ENCODE measurements around the gene DNAAF8. TPM values are rescaled to one million over a fixed set of nuclear protein-coding genes. Genes with fewer than 3 reads are reported as not detected.

Gene DNAAF8
- total RNA-seq, 1 experiment from 2014 or later, result 1.2 TPM

DNA sequence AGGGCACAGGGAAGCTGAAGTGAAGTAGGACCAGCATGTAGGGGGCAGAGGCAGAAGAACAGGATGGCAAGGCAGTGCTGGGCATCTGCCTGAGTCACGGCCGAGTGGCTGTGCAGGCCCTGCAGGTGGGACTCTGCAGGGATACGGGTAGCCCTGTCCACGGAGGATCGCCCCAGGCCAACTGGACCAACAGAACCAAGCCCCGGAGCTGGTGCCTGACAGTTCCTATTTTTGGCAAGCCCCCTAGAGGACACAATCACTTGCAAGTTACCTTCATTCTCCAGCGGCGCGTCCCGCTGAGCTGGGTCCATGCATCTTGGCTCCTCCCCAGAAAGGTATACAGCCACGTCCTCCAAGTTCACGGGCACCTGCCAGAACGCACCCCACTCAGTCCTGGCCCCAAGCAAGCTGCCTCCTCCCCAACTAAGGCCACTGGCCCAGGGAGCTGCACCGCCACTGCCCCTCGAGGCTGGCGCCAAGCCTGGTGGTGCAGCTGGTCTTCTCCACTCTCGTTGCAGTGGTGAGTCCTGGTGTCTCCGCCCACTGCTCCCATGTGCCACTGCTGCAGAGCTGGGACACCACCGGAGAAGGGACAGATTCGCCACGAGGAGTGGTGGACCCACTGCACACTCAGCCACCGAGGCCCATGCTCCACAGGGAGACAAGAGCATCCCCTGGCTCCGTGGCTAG lies 26.0 kb downstream of the DNAAF8 start:
- H3K4me2 ChIP-seq (ENCODE audit: low read length), result no peak overlapping the region
- TF ChIP-seq EZH2 (IDR thresholded peaks at IDR 0.05; ENCODE audit: low read length, unreplicated experiment) (no peak), EZH2phosphoT487 (IDR thresholded peaks at IDR 0.05; ENCODE audit: borderline replicate concordance, low read length) (no peak)
- TF ChIP-seq, protein P1, sequence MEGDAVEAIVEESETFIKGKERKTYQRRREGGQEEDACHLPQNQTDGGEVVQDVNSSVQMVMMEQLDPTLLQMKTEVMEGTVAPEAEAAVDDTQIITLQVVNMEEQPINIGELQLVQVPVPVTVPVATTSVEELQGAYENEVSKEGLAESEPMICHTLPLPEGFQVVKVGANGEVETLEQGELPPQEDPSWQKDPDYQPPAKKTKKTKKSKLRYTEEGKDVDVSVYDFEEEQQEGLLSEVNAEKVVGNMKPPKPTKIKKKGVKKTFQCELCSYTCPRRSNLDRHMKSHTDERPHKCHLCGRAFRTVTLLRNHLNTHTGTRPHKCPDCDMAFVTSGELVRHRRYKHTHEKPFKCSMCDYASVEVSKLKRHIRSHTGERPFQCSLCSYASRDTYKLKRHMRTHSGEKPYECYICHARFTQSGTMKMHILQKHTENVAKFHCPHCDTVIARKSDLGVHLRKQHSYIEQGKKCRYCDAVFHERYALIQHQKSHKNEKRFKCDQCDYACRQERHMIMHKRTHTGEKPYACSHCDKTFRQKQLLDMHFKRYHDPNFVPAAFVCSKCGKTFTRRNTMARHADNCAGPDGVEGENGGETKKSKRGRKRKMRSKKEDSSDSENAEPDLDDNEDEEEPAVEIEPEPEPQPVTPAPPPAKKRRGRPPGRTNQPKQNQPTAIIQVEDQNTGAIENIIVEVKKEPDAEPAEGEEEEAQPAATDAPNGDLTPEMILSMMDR (conservative IDR thresholded peaks at IDR 0.05; ENCODE audit: low read depth, low read length), result no peak
- ChIA-PET CTCF (no interaction called here), POLR2A (ENCODE audit: unreplicated experiment) (no interaction called here)
- DNase-seq, result no peak
- H3K9me3 ChIP-seq (ENCODE audit: low read length), result no peaks in the 10 kb centered on the region
- H3K9ac ChIP-seq (ENCODE audit: low read length), result no peak overlapping the region
- no peak overlapping the region for H2AFZ ChIP-seq (ENCODE audit: low read length)
- no TSS peak for BruUV-seq (replicated peaks)
- H3K4me1 ChIP-seq (ENCODE audit: insufficient read depth, low read length), result no peaks in the 10 kb centered on the region
- intact Hi-C loops (cut with micrococcal nuclease), result no loop called here
- H3K4me3 ChIP-seq (ENCODE audit: low read length), result no peak overlapping the region
- H3F3A ChIP-seq (ENCODE audit: low read length, unreplicated experiment), result no peaks in the 10 kb centered on the region
- peaks cover 4% of the 10 kb centered on the region; the same call in 1 of the 2 replicates for H3K79me2 ChIP-seq (ENCODE audit: low read length)
- H3K9me2 ChIP-seq (replicated peaks; ENCODE audit: low read length), result no peaks in the 10 kb centered on the region
- H4K20me1 ChIP-seq (ENCODE audit: low read length), result no peaks in the 10 kb centered on the region
- H3K36me3 ChIP-seq (ENCODE audit: low read depth, low read length), result peaks cover 13% of the 10 kb centered on the region
- ATAC-seq, result no peak
- no peak overlapping the region for H3K27ac ChIP-seq (ENCODE audit: low read length)
- H3K27me3 ChIP-seq (ENCODE audit: low read length), result no peaks in the 10 kb centered on the region

- ChIA-PET CTCF (no interaction called here), POLR2A (ENCODE audit: unreplicated experiment) (no interaction called here)
- Histone ChIP-seq H3K9me2 (replicated peaks; ENCODE audit: low read length) (no peaks in the 10 kb centered on the region), H3K79me2 (ENCODE audit: low read length) (peaks cover 20% of the 10 kb centered on the region), H3K9ac (ENCODE audit: low read length) (no peak overlapping the region), H3K27ac (ENCODE audit: low read length) (no peak overlapping the region), H3K4me1 (ENCODE audit: insufficient read depth, low read length) (peaks cover 6% of the 10 kb centered on the region), H3K4me3 (ENCODE audit: low read length) (no peak overlapping the region), H2AFZ (ENCODE audit: low read length) (no peak overlapping the region), H3K27me3 (ENCODE audit: low read length) (no peaks in the 10 kb centered on the region), H3K36me3 (ENCODE audit: low read depth, low read length) (peaks cover 6% of the 10 kb centered on the region; the same call in 1 of the 2 replicates), H4K20me1 (ENCODE audit: low read length) (no peaks in the 10 kb centered on the region), H3K9me3 (ENCODE audit: low read length) (no peaks in the 10 kb centered on the region), H3F3A (ENCODE audit: low read length, unreplicated experiment) (no peaks in the 10 kb centered on the region), H3K4me2 (ENCODE audit: low read length) (no peak overlapping the region)
- intact Hi-C loops (cut with micrococcal nuclease), result no loop called here
- ATAC-seq (no peak), DNase-seq (no peak)
- no TSS peak for BruUV-seq (replicated peaks)
- TF ChIP-seq EZH2phosphoT487 (IDR thresholded peaks at IDR 0.05; ENCODE audit: borderline replicate concordance, low read length) (no peak), EZH2 (IDR thresholded peaks at IDR 0.05; ENCODE audit: low read length, unreplicated experiment) (no peak)
- TF ChIP-seq, protein P1 (conservative IDR thresholded peaks at IDR 0.05; ENCODE audit: low read depth, low read length), result no peak
Observed at GRCh38 chr16:4762205-4762604, 27.9 kb downstream of the DNAAF8 start.

- no peak for TF ChIP-seq EZH2phosphoT487 (IDR thresholded peaks at IDR 0.05; ENCODE audit: borderline replicate concordance, low read length)
- TF ChIP-seq, protein P1 (conservative IDR thresholded peaks at IDR 0.05; ENCODE audit: low read depth, low read length), result no peak
- TF ChIP-seq EZH2 (IDR thresholded peaks at IDR 0.05; ENCODE audit: low read length, unreplicated experiment), result no peak
- CTCF ChIA-PET, result no interaction called here
Observed at GRCh38 chr16:4763791-4764190, 29.5 kb downstream of the DNAAF8 start.

More at GRCh38 chr16:4763791-4764190, 29.5 kb downstream of the DNAAF8 start:
- no peak overlapping the region for H2AFZ ChIP-seq (ENCODE audit: low read length)
- no peak for ATAC-seq
- H3F3A ChIP-seq (ENCODE audit: low read length, unreplicated experiment), result no peaks in the 10 kb centered on the region
- POLR2A ChIA-PET (ENCODE audit: unreplicated experiment), result interaction anchor here (0.5 kb wide), 1 partner anchor 84 kb away, joined by 3 read pairs; no protein-coding TSS in a partner anchor
- no peaks in the 10 kb centered on the region for H3K9me2 ChIP-seq (replicated peaks; ENCODE audit: low read length)
- H4K20me1 ChIP-seq (ENCODE audit: low read length), result no peaks in the 10 kb centered on the region
- H3K4me3 ChIP-seq (ENCODE audit: low read length), result no peak overlapping the region
- H3K36me3 ChIP-seq (ENCODE audit: low read depth, low read length), result no peaks in the 10 kb centered on the region
- no peak overlapping the region for H3K27ac ChIP-seq (ENCODE audit: low read length)
- H3K4me1 ChIP-seq (ENCODE audit: insufficient read depth, low read length), result peaks cover 15% of the 10 kb centered on the region
- intact Hi-C loops (cut with micrococcal nuclease), result no loop called here
- H3K79me2 ChIP-seq (ENCODE audit: low read length), result peaks cover 20% of the 10 kb centered on the region
- H3K9ac ChIP-seq (ENCODE audit: low read length), result no peak overlapping the region
- no TSS peak for BruUV-seq (replicated peaks)
- H3K9me3 ChIP-seq (ENCODE audit: low read length), result no peaks in the 10 kb centered on the region
- DNase-seq, result no peak
- no peaks in the 10 kb centered on the region for H3K27me3 ChIP-seq (ENCODE audit: low read length)
- H3K4me2 ChIP-seq (ENCODE audit: low read length), result no peak overlapping the region
